Mesothelial cell of epicardium (in vitro differentiated cells): ENCODE results near the gene ANO9. TPM values are rescaled to one million over a fixed set of nuclear protein-coding genes. Genes with fewer than 3 reads are reported as not detected.
A peak's percentile ranks its signal among the peaks of the same experiment; 100 is the strongest.

Source experiments
- DNase-seq, 2 experiments: peaks; one replicate each; pipeline ENCODE4 v3.0.0; 2021; ENCODE audit warnings: low spot score in 2 of 2; ENCODE audit not compliant: unreplicated experiment in 2 of 2
- H3K27ac Mint-ChIP-seq: 2 replicates; pipeline ENCODE4 v1.8.0; 2021; ENCODE audit warnings: mixed read lengths
- H3K27me3 Mint-ChIP-seq: 2 replicates; pipeline ENCODE4 v1.8.0; 2021; ENCODE audit warnings: low read depth, mixed read lengths
- H3K36me3 Mint-ChIP-seq: 2 replicates; pipeline ENCODE4 v1.8.0; 2021; ENCODE audit warnings: mixed read lengths
- H3K4me1 Mint-ChIP-seq: 2 replicates; pipeline ENCODE4 v1.8.0; 2021; ENCODE audit warnings: mixed read lengths
- H3K4me3 Mint-ChIP-seq: 2 replicates; pipeline ENCODE4 v1.8.0; 2021; ENCODE audit warnings: mild to moderate bottlenecking, moderate library complexity, mixed read lengths
- H3K9me3 Mint-ChIP-seq: 2 replicates; pipeline ENCODE4 v1.8.0; 2021; ENCODE audit warnings: mixed read lengths
- total RNA-seq: library from RNA; stranded (reverse); gene quantifications from 3 replicates; pipeline ENCODE4 v1.2.1, GENCODE V29; 2021
- TF ChIP-seq, protein P1 (sequence below): fragments of 200-600 bp; sonication (generic); IDR thresholded peaks from one replicate; pipeline ENCODE4 v1.5.0; 2021; ENCODE audit warnings: antibody characterized with exemption; ENCODE audit not compliant: unreplicated experiment

ANO9 gene
- 29.7 to 32.3 TPM (median 30.6 TPM) in 3 replicates for total RNA-seq

DNA sequence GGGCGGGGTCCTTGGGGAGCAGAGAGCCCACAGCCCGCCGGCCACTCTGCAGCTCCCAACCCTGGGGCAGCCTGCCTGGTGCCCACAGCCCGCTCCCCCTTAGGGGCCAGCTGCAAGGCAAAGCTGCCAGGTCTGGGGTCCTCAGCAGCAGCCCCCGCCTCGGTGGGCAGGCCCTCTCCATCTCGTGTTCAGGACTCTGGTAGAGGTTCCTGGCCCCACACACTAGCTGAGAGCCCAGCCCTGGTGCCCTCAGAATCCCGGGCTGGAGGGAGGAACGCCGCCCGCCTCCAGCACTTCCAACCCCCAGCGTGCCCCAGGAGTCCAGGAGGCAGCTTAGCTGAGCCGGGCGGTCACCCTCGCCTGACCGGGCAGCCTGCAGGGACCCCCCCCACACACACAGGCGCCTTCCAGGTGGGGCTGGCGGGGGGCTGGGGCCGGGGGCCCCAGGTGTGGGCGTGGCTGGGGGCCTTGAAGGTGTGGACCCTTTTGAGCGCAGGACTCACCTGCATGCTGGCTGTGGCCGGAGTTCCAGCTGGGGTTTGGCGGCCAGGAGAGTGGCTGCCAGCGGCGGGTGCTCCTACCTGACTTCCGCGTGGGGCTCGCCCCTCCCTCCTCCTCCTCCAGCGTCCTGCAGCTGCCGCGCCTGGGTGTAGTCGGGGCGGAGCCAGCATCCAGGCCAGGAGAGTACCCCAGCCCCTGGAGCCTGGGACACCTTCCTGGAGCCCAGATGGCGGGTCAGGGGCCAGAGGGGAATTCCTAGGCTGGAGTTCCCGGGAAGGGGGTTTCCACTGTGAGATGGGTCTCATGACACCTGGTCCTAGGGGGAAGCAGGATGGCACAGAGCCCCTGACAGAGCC lies at the start of gene ANO9:
Gene ANO9, minus strand, starts transcription at position 594 of the 857 bp plus-strand sequence. Its CDS starts 85 bp downstream, at position 509.
- no peak for DNase-seq
- H3K4me3 Mint-ChIP-seq = peak within 1 kb of the TSS; percentile 51
- H3K4me1 Mint-ChIP-seq = peaks cover 13% of the 10 kb centered on the region
- H3K9me3 Mint-ChIP-seq = peaks cover 5% of the 10 kb centered on the region
- TF ChIP-seq, protein P1, sequence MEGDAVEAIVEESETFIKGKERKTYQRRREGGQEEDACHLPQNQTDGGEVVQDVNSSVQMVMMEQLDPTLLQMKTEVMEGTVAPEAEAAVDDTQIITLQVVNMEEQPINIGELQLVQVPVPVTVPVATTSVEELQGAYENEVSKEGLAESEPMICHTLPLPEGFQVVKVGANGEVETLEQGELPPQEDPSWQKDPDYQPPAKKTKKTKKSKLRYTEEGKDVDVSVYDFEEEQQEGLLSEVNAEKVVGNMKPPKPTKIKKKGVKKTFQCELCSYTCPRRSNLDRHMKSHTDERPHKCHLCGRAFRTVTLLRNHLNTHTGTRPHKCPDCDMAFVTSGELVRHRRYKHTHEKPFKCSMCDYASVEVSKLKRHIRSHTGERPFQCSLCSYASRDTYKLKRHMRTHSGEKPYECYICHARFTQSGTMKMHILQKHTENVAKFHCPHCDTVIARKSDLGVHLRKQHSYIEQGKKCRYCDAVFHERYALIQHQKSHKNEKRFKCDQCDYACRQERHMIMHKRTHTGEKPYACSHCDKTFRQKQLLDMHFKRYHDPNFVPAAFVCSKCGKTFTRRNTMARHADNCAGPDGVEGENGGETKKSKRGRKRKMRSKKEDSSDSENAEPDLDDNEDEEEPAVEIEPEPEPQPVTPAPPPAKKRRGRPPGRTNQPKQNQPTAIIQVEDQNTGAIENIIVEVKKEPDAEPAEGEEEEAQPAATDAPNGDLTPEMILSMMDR = no peak
- no peaks in the 10 kb centered on the region for H3K27me3 Mint-ChIP-seq
- H3K36me3 Mint-ChIP-seq = no peaks in the 10 kb centered on the region
- no peak within 1 kb of the TSS for H3K27ac Mint-ChIP-seq

DNA sequence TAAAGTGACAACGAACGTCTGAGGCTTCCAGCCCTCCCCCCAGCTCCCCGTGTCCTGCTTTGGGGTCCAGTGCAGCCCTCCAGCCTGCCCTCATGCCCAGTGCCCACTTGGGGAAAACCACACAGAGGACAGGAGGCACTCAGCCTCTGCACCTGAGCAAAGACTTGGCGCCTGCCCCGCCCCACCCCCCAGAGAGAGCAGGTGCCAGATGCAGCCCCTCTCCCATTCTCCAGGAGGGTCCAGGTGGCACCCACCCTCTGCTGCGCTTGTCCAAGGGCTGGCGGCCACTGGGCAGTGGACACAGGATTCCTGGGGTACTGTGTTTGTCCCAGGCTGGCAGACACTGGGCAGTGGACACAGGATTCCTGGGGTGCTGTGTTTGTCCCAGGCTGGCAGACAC lies 49.5 kb upstream of the ANO9 start:
- no peaks in the 10 kb centered on the region for H3K4me1 Mint-ChIP-seq
- TF ChIP-seq, protein P1 = no peak
- DNase-seq = no peak
- H3K36me3 Mint-ChIP-seq = peaks cover 15% of the 10 kb centered on the region
- no peak overlapping the region for H3K27ac Mint-ChIP-seq
- no peak overlapping the region for H3K4me3 Mint-ChIP-seq
- no peaks in the 10 kb centered on the region for H3K9me3 Mint-ChIP-seq
- H3K27me3 Mint-ChIP-seq = no peaks in the 10 kb centered on the region

GRCh38 chr11:490930-491260 lies 49.1 kb upstream of the ANO9 start:
- Mint-ChIP-seq H3K27me3 (no peaks in the 10 kb centered on the region), H3K36me3 (peaks cover 13% of the 10 kb centered on the region), H3K27ac (no peak overlapping the region), H3K4me1 (no peaks in the 10 kb centered on the region), H3K4me3 (no peak overlapping the region), H3K9me3 (no peaks in the 10 kb centered on the region)
- no peak for DNase-seq
- TF ChIP-seq, protein P1 = no peak

- Mint-ChIP-seq H3K27ac (no peak overlapping the region), H3K4me1 (no peaks in the 10 kb centered on the region), H3K4me3 (no peak overlapping the region), H3K36me3 (peaks cover 11% of the 10 kb centered on the region), H3K9me3 (no peaks in the 10 kb centered on the region), H3K27me3 (no peaks in the 10 kb centered on the region)
- DNase-seq = no peak
- TF ChIP-seq, protein P1 = no peak
These were observed 48.5 kb upstream of the ANO9 start for GRCh38 chr11:490186-490929.

GRCh38 chr11:489610-490185 lies 47.9 kb upstream of the ANO9 start:
- Mint-ChIP-seq H3K36me3 (peaks cover 7% of the 10 kb centered on the region), H3K9me3 (no peaks in the 10 kb centered on the region)
- TF ChIP-seq, protein P1 = no peak

More at GRCh38 chr11:489610-490185, 47.9 kb upstream of the ANO9 start:
- Mint-ChIP-seq H3K27me3 (no peaks in the 10 kb centered on the region), H3K27ac (no peak overlapping the region), H3K4me1 (no peaks in the 10 kb centered on the region), H3K4me3 (no peak overlapping the region)
- no peak for DNase-seq
